Choroid plexus epithelial cell (primary cell): ENCODE measurements around the gene POU3F1.

Experiments
- DNase-seq: peaks from one replicate; pipeline ENCODE4 v3.0.0-alpha.2; 2010; ENCODE audit warnings: low read depth
- H3K4me3 ChIP-seq: 2 replicates; pipeline ENCODE4 v1.5.1; 2011; ENCODE audit warnings: low read depth, mild to moderate bottlenecking, control low read depth, low read length, moderate library complexity
- TF ChIP-seq, protein P1 (sequence below): conservative IDR thresholded peaks from 2 replicates; pipeline ENCODE4 v1.5.1; 2011; ENCODE audit warnings: low read depth, mild to moderate bottlenecking, control low read depth, inconsistent platforms, low read length, moderate library complexity

Gene POU3F1

DNA sequence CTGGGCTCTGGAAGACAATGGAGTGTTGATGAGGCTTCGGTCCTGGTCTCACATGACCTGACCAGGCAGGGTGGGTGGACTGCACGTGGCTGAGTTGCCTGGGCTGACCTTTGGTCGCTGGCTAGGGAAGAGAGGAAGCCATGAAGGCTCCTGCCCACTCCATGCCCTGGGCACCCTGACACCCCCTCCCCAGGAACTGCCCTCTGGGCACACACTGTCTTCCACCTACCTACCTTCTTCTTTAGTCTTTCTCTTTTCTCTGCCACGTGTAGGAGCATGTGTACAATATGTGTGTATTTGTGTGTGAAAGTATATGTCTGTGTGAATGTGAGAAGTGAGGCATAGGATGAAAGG lies 15.1 kb downstream of the POU3F1 start:
- DNase-seq = no peak
- TF ChIP-seq, protein P1, sequence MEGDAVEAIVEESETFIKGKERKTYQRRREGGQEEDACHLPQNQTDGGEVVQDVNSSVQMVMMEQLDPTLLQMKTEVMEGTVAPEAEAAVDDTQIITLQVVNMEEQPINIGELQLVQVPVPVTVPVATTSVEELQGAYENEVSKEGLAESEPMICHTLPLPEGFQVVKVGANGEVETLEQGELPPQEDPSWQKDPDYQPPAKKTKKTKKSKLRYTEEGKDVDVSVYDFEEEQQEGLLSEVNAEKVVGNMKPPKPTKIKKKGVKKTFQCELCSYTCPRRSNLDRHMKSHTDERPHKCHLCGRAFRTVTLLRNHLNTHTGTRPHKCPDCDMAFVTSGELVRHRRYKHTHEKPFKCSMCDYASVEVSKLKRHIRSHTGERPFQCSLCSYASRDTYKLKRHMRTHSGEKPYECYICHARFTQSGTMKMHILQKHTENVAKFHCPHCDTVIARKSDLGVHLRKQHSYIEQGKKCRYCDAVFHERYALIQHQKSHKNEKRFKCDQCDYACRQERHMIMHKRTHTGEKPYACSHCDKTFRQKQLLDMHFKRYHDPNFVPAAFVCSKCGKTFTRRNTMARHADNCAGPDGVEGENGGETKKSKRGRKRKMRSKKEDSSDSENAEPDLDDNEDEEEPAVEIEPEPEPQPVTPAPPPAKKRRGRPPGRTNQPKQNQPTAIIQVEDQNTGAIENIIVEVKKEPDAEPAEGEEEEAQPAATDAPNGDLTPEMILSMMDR = no peak
- H3K4me3 ChIP-seq = no peak overlapping the region

DNA sequence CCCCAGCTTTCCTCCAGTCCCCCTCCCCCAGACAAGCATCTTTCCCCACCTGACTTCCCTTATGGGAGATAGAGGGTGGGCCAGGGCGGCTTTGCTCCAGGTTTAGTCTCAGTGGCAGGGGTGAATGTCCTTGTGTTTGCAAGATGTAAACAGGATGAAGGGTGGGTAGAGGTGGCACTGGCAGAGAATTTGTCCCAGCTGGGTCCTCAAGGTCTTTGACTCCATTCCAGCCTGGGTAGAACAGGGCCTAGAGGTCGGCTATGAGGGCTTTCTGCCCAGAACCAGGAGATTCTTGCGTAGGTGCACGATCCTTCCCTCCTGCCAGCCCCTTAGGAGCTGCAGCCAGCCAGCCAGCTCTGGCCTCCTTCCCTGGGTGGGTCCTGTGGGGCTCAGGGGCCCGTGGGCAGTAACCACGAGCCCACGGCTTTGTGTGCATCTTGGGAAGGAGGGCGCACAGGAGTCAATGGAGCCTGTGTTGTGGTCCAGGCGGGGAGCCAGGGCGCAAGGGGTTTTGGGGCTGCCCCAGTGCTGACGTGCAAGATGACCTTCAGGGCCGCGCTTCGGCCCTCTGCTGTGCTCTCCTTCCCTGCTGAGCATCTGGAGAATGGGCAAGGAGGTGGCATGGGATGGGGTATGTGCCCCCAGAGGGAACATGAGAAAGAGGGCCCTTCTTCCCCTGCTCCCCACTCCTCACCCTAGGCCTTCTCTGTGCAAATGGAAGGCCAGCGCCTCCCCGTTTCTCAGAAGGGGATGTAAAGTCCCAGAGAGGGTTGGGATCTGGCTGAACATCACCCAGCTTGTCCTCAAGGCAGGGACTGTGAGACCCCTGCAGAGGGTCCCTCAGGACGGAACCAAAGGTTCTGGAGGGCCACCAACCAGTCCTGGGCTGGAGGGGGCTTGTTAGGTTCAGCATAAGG lies 15.7 kb downstream of the POU3F1 start:
- TF ChIP-seq, protein P1 = no peak
- no peak overlapping the region for H3K4me3 ChIP-seq
- DNase-seq = no peak

DNA sequence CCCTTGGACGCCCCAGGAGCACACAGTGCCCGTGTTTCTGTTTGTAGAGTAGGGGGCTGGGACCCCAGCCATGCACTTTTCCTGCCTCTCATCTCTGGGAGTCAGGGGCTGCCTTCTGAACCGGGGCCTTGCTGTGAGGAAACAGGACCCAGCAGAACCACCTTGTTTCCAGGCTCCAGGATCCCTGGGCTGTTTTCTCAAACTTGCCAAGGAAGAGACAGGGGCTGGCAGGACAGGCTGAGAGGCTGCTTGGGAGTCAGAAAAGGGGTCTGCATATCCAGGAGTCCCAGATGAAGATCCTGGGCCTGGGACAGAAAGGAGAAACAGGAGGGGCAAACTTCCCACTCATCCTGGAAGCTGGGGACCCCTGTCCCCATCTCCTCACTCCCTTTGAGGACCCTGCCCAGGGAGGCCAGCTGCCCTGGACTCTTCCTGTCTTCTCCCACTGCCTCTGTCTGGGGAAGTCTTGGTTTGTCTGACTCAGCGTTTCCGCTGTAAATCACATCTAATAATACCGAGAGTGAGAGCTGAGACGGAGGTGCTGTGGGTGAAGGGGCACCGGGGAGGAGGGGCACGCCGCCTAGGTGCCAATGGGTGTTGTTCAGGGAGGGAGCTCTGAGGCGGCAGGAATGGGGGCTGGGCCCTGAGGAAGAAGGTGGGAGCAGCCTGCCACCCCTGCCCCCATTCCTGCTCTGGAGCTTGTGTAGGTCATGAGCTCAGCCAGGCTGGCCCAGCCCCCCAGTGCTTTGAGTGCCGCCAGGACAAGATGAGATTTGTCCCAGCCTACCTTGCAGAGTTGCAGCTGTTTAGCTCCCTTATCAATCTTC lies 16.7 kb downstream of the POU3F1 start:
- peak; percentile 72 for DNase-seq
- peak overlapping the region; percentile 3 for H3K4me3 ChIP-seq
- TF ChIP-seq, protein P1 = no peak

DNA sequence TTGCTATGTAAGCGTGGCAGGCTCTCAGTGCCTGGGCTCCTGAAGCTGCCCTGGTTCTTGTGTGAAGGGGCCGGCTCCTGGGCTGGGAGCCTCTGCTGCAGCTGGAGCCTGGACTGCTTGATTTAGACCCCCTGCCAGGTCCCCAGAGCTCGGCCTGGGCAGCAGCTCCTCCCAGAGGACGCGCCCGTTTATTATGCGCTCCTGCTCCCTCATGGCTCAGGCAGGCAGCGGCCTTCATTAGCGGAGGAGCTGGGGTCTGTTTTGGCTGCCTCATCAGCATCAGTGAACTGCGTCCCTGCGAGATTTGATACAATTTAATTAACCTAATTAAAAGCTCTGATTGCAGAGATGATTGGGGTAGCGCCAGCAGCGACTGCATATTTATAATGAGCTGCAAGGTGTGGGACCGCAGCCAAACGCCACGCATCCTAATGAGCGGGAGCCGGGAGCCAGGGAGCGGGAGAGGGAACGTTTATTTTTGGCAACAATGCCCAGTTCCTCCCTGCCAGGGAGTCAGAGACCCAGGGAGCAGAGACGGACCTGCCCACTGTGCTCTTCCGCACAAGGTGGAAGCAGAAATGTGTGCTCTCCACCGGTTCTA lies 17.4 kb downstream of the POU3F1 start:
- peak; percentile 80 for DNase-seq
- TF ChIP-seq, protein P1 = peak; percentile 48
- no peak overlapping the region for H3K4me3 ChIP-seq

DNA sequence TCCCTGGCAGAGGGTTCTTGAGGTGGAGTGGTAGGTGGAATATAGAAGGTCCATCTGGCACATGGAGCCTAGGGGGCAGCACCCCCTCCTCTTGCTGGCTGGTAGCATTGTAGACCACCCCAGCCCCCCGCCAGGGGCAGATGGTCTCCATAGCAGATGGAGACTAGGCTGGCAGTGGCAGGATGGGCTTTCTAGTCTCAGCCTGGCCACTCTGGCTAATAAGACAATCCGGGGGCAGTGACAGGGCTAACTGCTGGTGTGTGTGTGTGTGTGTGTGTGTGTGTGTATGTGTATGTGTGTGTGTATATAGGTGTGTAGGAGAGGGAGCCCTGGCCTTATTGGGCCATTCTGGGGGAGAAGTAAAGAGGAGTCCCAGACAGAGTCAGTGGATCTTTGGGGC lies 17.9 kb downstream of the POU3F1 start:
- TF ChIP-seq, protein P1 = no peak
- no peak overlapping the region for H3K4me3 ChIP-seq
- no peak for DNase-seq

DNA sequence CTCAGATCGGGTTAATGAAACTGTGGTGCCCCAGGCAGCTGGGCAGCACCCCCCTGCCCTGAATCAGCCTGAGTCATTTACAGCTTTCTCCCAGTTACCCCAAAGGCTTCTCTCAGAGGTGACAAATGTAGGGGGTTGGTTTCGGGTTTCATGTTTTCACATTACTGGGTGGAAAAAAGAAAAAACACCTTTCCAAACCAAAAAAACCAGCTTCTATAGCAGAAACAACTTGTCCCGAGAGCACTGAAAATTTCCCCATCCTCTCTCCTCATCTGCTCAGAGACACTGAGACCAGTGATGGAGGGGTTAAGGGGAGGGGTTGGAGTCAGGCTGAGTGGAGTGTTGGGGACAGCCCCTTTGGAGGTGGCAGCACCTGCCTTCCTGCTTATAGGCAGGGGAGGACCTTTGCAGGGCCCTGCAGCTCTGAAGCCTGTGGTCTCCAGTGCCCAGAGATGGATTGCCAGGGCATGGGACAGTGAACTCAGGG lies 18.4 kb downstream of the POU3F1 start:
- TF ChIP-seq, protein P1 = no peak
- no peak overlapping the region for H3K4me3 ChIP-seq
- DNase-seq = no peak
